Dedifferentiated amniotic fluid mesenchymal stem cell (primary cell): Measurements from ENCODE around the gene FAM180A.
"Not testable (repeated sequence)": the region's sequence is repeated elsewhere in the genome, so short reads cannot be mapped to it uniquely, and the experiment has no call there.

Experiments
- DNase-seq: peaks from one replicate; pipeline ENCODE4 v3.0.0-alpha.2; 2016; ENCODE audit errors: extremely low spot score

FAM180A gene

DNA sequence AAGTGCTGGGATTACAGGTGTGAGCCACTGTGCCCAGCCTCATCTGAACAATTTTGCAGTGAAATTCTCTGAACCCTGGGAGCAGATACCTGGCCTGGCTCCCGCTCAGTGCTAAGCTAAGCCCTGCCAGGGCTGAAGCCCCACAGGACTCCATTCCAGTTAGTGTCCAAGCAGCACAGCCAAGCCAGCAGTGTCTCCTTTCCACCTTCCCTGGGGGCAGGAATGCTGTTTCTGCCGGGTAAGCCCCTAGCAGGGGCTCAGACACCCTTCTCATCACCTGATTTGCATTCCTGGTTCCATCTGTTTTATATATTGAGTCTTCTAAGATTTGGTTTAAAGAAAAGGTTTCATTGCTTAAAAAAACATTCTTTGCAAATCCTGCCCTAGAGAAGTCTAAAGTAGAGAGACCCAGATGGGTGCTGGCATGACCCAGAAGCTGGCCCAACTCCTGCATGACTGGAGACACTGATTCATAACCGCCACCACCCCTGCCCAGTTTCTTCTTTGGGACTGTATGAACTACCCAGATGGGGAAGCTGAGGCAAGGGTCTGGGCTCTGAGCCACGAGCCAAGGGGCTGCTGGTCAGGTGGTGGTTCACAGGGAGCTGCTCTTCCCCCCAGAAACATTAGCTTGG is 34.7 kb downstream of the FAM180A start:
- peak; percentile 32 for DNase-seq

DNA sequence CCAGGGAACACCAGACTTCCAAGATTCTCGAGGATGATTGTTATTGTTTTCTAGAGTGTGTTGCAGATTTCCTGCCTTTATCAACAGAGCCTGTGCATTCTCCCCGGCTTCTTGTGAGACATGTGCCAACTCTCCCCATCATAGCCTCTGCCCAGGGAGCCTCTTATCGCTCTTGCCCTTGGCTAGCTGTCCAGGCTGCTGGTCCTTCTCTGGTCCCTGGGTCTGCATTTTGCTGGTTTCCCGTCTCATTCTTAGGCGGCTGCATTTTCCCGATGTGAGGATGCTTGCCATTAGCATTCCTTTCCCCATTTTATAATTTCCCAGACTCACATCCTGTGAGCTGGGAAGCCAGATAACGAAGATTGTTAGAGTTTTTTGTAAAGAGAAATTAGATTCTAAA is 35.8 kb downstream of the FAM180A start:
- DNase-seq: no peak

DNA sequence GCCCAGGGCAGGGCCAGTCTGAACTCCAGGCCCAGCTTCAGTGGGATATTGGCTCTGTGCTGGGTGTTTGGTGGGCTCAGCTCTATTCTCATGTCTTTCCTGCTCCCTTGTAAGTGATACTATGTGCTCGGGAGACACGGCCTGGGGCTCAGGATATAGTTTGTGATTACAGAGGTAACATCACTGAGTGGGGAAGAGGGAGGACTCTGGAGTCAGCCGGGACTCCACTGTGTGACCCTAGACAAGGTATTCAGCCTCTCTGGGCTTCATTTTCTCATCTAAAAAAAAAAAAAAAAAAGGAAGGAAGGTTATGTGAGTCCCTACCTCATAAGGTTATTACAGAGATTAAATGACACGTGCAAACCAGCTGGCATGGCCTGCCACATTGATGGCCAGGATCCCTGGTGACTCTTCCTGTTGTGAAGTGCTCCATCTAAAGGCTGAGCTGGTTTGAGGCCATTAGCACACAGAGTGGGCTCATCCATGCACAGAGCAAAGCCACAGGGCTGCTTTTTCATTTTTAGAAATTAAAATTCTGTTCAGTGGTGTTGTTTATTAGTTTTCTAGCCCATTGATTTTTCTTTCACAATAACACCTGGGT is 36.3 kb downstream of the FAM180A start:
- DNase-seq: no peak

DNA sequence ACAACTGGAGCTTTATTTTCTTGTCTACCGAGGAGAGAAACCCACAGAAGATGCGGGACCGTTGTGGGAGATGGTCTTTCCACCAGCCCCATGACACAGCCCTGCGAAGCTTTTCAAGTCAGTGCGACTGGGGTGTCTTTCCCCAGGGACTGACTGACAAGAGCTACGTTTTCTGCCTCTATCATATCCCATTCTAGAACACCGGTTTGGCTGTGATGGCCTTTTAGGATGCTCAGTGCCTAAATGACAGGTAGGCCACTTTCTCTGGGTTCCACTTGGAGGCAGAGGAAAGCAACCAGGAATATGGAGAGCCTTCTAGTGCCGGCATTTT is 37.5 kb downstream of the FAM180A start:
- no peak for DNase-seq

DNA sequence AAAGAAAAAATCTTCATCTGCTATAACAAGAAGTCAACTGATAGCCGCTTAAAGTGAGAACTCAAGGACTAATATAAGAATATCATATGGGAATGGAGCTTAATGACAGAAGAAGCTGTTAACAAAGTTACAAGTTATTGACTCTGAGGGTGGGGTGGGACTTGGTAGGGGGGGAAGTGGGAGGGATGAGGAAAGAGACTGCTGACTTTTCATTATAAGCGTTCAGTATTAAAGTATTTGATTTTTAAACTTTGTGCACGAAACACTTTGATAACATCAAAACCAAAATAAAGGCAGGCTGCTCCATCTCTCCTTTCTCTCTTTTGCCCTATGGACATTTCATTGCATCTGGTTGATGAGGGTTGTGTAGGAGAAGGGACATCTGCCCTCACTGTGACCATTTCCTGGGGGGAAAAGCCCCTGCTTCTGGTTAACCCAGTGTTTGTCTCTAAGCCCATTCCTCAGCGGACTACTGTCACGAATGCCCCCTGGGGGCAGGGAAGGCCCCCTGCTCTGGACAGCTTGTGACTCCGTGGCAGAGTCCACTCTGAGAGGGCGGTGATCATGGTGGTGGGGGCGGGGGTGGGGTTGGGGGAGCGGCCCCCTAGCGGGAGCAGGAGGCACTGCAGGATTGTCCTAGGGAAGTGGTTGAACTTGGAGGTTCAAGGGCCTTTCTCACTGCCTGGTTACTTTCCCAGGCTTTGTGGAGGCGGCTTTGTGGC is 38.0 kb downstream of the FAM180A start:
- DNase-seq: no peak

DNA sequence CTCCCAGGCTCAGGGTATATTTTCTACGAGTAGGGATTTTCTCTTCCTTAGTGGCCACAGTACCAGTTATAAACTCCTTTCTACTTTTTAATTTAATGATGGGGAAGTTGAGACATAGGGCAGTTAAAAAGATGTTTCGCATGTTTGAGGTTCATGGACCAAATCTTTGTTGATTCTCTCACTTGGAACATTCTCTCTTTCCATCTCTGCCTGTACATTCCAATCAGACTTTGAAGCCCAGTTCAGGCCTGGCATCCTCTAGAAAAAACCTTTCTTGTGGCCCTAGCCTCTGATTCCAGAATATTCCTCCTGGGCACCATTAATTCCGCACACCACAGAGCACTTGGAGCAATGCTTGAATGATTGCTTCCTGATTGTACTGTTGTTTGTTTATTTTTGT is 39.1 kb downstream of the FAM180A start:
- DNase-seq: no peak

DNA sequence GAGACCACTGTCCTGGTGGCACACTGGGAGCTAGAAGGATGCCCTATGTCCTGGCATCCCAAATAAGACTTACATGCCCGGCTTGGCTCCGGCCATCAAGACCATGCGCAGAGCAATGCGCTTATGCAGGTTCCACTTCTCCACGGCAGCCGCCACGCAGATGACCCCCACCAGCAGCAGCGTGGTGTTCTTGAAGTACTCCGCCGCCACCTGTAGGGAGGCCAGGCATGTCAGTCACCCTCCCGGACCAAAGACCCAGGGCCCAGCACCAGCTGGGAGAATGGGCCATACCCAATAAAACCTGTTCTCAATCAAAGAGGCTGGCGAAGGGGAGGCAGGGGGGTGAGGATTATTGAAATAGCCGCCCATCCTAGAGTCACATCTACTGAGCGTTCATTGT is 40.6 kb downstream of the FAM180A start:
- DNase-seq: no peak

- DNase-seq: no peak
Observed at GRCh38 chr7:135707570-135707966, 41.0 kb downstream of the FAM180A start.

GRCh38 chr7:135706858-135707569 is 41.6 kb downstream of the FAM180A start:
- DNase-seq: no peak

- no peak for DNase-seq
Observed at GRCh38 chr7:135706038-135706742, 42.4 kb downstream of the FAM180A start.

- DNase-seq: no peak
Observed at GRCh38 chr7:135704698-135705097, 43.9 kb downstream of the FAM180A start.

DNA sequence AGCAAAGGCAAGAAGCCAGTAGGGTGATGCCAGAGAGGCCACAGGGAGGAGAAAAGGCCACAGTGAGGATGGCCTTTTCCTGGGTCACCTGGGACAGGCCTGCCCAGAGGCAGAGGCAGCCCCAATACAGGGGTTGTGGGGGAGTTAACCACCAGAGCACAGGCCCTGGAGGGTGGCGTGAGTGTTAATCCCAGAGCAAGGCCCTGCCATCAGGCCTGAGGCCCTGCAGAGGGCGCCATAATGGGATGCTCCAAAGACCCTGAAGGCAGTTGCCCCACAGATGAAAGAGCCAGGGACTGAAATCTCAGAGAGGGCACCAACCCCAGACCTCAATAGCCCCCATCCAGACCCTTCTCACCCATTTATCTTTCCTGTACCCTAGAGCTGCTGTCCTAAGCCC is 44.5 kb downstream of the FAM180A start:
- DNase-seq: no peak

GRCh38 chr7:135697276-135698049 is 51.1 kb downstream of the FAM180A start:
- no peak for DNase-seq

DNA sequence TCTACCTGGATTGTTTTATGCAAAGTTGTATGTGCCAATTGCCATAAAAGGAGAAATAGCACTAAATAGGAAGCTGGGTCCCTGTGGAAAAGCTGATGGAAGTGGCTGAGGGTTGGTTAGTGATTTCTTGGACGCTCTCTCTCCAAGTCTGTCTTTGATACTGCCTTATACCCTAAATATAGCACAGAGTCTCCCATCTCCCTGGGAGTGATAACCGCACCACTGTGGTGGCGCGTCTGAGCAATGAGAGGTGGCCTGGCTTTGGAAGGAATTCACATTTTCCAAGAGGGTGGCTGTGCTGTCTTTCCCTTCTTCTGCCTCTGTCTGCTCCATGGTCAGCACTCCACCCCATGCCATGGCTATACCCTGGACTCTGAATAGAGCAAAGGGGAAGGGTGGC is 55.1 kb downstream of the FAM180A start:
- DNase-seq: no peak

GRCh38 chr7:135692606-135693005 is 56.0 kb downstream of the FAM180A start:
- not testable (repeated sequence) for DNase-seq

GRCh38 chr7:135692055-135692454 is 56.6 kb downstream of the FAM180A start:
- no peak for DNase-seq

- no peak for DNase-seq
Observed at GRCh38 chr7:135690566-135690965, 58.0 kb downstream of the FAM180A start.

DNA sequence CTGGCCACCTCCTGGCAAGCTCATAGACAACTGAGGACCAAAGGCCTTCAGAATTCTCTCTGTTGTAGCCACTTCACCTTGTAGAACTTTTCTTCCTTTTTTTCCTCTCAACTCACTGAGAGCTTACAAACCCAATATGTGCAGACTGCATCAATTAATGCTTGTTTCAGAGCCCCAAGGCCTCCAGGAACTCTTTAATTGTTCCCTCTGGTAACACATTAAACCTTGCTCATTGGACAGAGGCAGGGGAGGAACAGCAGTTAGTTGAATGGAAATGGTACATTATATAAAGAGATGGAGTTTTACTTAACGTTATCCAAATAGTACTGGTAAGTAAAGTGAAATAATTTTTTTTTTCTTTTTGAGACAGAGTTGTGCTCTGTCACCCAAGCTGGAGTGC is 61.1 kb downstream of the FAM180A start:
- no peak for DNase-seq

GRCh38 chr7:135685306-135686084 is 63.1 kb downstream of the FAM180A start:
- DNase-seq: no peak

- no peak for DNase-seq
Observed at GRCh38 chr7:135684699-135685098, 63.9 kb downstream of the FAM180A start.

DNA sequence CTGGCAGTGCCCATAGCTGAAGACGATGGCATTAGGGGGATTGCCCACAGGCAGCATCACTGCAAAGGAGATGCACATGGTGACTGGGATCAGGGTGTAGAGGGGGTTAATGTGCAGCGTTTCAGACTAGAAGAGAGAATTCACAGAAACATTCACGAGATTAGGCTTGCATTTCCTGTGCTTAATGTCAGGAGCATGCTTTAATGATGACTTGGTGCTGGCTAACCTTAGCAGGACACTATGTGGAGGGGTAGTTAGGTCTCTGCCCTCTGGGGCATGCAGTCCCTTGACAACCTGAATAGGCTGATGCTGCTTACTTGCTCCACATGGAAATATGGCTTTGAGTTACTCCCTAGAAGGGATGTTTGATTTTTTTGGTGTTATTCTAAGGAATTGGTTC is 64.5 kb downstream of the FAM180A start:
- no peak for DNase-seq
